WTC11 (cell line): ENCODE data around the gene ACP4. TPM values are rescaled to one million over a fixed set of nuclear protein-coding genes. Genes with fewer than 3 reads are reported as not detected.

ENCODE experiments used
- ATAC-seq: fragments of 200-7000 bp; cut with Tn5 transposase; 2 replicates; pipeline ENCODE4 v1.10.0; 2021; ENCODE audit warnings: mild to moderate bottlenecking, moderate library complexity
- CTCF ChIA-PET: fragments of 300-600 bp; sonication (Branson Sonifier 250); formaldehyde crosslinking; loops from one replicate; lab custom pipeline; 2021; ENCODE audit warnings: antibody characterized with exemption; lab: Charles Lee
- POLR2A ChIA-PET: fragments of 350-600 bp; sonication (Branson Sonifier 250); formaldehyde crosslinking; loops from one replicate; lab custom pipeline; 2021; ENCODE audit warnings: antibody characterized with exemption; lab: Charles Lee
- DNase-seq: peaks from one replicate; pipeline ENCODE4 v3.0.0; 2021; ENCODE audit warnings: low spot score
- H3K27ac Mint-ChIP-seq: 2 replicates; pipeline ENCODE4 v1.8.0; 2021; ENCODE audit warnings: mixed read lengths
- H3K27me3 Mint-ChIP-seq: 2 replicates; pipeline ENCODE4 v1.8.0; 2021; ENCODE audit warnings: low read depth, mild to moderate bottlenecking, moderate library complexity, mixed read lengths
- H3K36me3 Mint-ChIP-seq: 2 replicates; pipeline ENCODE4 v1.8.0; 2021; ENCODE audit warnings: mixed read lengths
- H3K4me1 Mint-ChIP-seq: 2 replicates; pipeline ENCODE4 v1.8.0; 2022; ENCODE audit warnings: mixed read lengths
- H3K4me3 Mint-ChIP-seq: 2 replicates; pipeline ENCODE4 v1.8.0; 2021; ENCODE audit warnings: mild to moderate bottlenecking, moderate library complexity, mixed read lengths
- H3K9me3 Mint-ChIP-seq: 2 replicates; pipeline ENCODE4 v1.8.0; 2021; ENCODE audit warnings: mixed read lengths
- CREM ChIP-seq: sonication (generic); formaldehyde crosslinking; IDR thresholded peaks from 2 replicates; pipeline ENCODE4 v1.8.1; 2022; ENCODE audit warnings: mild to moderate bottlenecking, missing genetic modification reagents, moderate library complexity
- EMX1 ChIP-seq: fragments of 250-450 bp; sonication (Bioruptor Pico); IDR thresholded peaks from 2 replicates; pipeline ENCODE4 v1.8.0; 2021; ENCODE audit warnings: mild to moderate bottlenecking
- ETV6 ChIP-seq: sonication (generic); formaldehyde crosslinking; IDR thresholded peaks from 2 replicates; pipeline ENCODE4 v1.8.1; 2022; ENCODE audit warnings: mild to moderate bottlenecking, missing genetic modification reagents
- HMGA2 ChIP-seq: fragments of 250-450 bp; sonication (Bioruptor Pico); IDR thresholded peaks from 2 replicates; pipeline ENCODE4 v1.4.0; 2021; ENCODE audit warnings: mild to moderate bottlenecking, moderate library complexity
- IRF2 ChIP-seq: sonication (generic); formaldehyde crosslinking; IDR thresholded peaks from 2 replicates; pipeline ENCODE4 v1.8.0; 2022; ENCODE audit warnings: low read depth, missing genetic modification reagents, borderline replicate concordance
- NFE2L1 ChIP-seq: sonication (generic); formaldehyde crosslinking; IDR thresholded peaks from 2 replicates; pipeline ENCODE4 v1.8.1; 2023; ENCODE audit warnings: missing genetic modification reagents
- NR2C2 ChIP-seq: sonication (generic); formaldehyde crosslinking; IDR thresholded peaks from 2 replicates; pipeline ENCODE4 v1.8.0; 2022; ENCODE audit warnings: mild to moderate bottlenecking, missing genetic modification reagents
- NR3C1 ChIP-seq: sonication (generic); formaldehyde crosslinking; conservative IDR thresholded peaks from 2 replicates; pipeline ENCODE4 v1.8.1; 2023; ENCODE audit warnings: low read depth, mild to moderate bottlenecking, missing genetic modification reagents
- OVOL2 ChIP-seq: fragments of 250-450 bp; sonication (Bioruptor Pico); IDR thresholded peaks from 2 replicates; pipeline ENCODE4 v1.9.0; 2021; ENCODE audit warnings: mild to moderate bottlenecking, borderline replicate concordance
- SMAD4 ChIP-seq: sonication (generic); formaldehyde crosslinking; IDR thresholded peaks from 2 replicates; pipeline ENCODE4 v1.8.0; 2022; ENCODE audit warnings: mild to moderate bottlenecking, missing genetic modification reagents
- SOX15 ChIP-seq: fragments of 250-450 bp; sonication (Bioruptor Pico); IDR thresholded peaks from 2 replicates; pipeline ENCODE4 v1.9.0; 2021; ENCODE audit warnings: mild to moderate bottlenecking
- SP1 ChIP-seq: sonication (generic); formaldehyde crosslinking; conservative IDR thresholded peaks from 2 replicates; pipeline ENCODE4 v1.8.1; 2022; ENCODE audit warnings: missing genetic modification reagents
- ZNF219 ChIP-seq: sonication (generic); formaldehyde crosslinking; IDR thresholded peaks from 2 replicates; pipeline ENCODE4 v1.8.0; 2023; ENCODE audit warnings: missing genetic modification reagents, mild to moderate bottlenecking, borderline replicate concordance
- ZNF232 ChIP-seq: sonication (generic); formaldehyde crosslinking; IDR thresholded peaks from 2 replicates; pipeline ENCODE4 v1.8.0; 2022; ENCODE audit warnings: mild to moderate bottlenecking, missing genetic modification reagents
- ZNF423 ChIP-seq: fragments of 250-450 bp; sonication (Bioruptor Pico); IDR thresholded peaks from 2 replicates; pipeline ENCODE4 v2.1.2; 2022; ENCODE audit warnings: mild to moderate bottlenecking, moderate library complexity
- ZNF671 ChIP-seq: fragments of 250-450 bp; sonication (Bioruptor Pico); IDR thresholded peaks from 2 replicates; pipeline ENCODE4 v1.8.0; 2021; ENCODE audit warnings: mild to moderate bottlenecking
- total RNA-seq: library from RNA; stranded (reverse); gene quantifications from 3 replicates; pipeline ENCODE4 v1.2.3, GENCODE V29; 2021
- TF ChIP-seq, protein P1 (sequence below): sonication (generic); formaldehyde crosslinking; IDR thresholded peaks from 2 replicates; pipeline ENCODE4 v1.8.0; 2022; ENCODE audit warnings: mild to moderate bottlenecking, missing genetic modification reagents
- TF ChIP-seq, protein P2 (sequence below): fragments of 250-450 bp; sonication (Bioruptor Pico); IDR thresholded peaks from 2 replicates; pipeline ENCODE4 v1.9.0; 2021; ENCODE audit warnings: mild to moderate bottlenecking
- TF ChIP-seq, protein P3 (sequence below): sonication (generic); formaldehyde crosslinking; IDR thresholded peaks from 2 replicates; pipeline ENCODE4 v1.8.1; 2023; ENCODE audit warnings: mild to moderate bottlenecking, moderate library complexity, missing genetic modification reagents
- TF ChIP-seq, protein P4 (sequence below): sonication (generic); formaldehyde crosslinking; IDR thresholded peaks from 2 replicates; pipeline ENCODE4 v1.8.1; 2023; ENCODE audit warnings: mild to moderate bottlenecking, missing genetic modification reagents, moderate library complexity
- TF ChIP-seq, protein P5 (sequence below): fragments of 200-600 bp; IDR thresholded peaks from 2 replicates; pipeline ENCODE4 v1.8.0; 2022; ENCODE audit warnings: antibody characterized with exemption
- TF ChIP-seq, protein P6 (sequence below): fragments of 250-450 bp; sonication (Bioruptor Pico); conservative IDR thresholded peaks from 2 replicates; pipeline ENCODE4 v1.9.0; 2021; ENCODE audit warnings: mild to moderate bottlenecking

ACP4 gene
- total RNA-seq, 1 experiment from 2014 or later = not detected

DNA sequence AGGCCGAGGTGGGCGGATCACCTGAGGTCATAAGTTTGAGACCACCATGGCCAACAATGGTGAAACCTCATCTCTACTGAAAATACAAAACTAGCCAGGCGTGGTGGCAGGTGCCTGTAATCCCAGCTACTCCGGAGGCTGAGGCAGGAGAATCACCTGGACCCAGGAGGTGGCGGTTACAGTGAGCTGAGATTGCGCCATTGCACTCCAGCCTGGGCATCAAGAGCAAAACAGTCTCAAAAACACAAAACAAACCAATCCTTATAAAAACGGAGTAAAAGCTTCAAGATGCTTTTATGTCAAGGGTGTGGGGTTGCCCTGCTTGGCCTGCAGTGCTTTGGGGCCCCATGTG, 7.2 kb downstream of the ACP4 start:
- no peaks in the 10 kb centered on the region for H3K9me3 Mint-ChIP-seq
- TF ChIP-seq SP1 (CRISPR knock-in tag) (no peak), OVOL2 (CRISPR knock-in tag) (no peak), ZNF232 (no peak), ZNF671 (CRISPR knock-in tag) (no peak), NR3C1 (CRISPR knock-in tag) (no peak), SOX15 (CRISPR knock-in tag) (no peak), EMX1 (CRISPR knock-in tag) (no peak), ETV6 (CRISPR knock-in tag) (no peak), NFE2L1 (CRISPR knock-in tag) (no peak), SMAD4 (no peak), ZNF219 (no peak), CREM (CRISPR knock-in tag) (no peak), IRF2 (no peak)
- TF ChIP-seq, protein P1, sequence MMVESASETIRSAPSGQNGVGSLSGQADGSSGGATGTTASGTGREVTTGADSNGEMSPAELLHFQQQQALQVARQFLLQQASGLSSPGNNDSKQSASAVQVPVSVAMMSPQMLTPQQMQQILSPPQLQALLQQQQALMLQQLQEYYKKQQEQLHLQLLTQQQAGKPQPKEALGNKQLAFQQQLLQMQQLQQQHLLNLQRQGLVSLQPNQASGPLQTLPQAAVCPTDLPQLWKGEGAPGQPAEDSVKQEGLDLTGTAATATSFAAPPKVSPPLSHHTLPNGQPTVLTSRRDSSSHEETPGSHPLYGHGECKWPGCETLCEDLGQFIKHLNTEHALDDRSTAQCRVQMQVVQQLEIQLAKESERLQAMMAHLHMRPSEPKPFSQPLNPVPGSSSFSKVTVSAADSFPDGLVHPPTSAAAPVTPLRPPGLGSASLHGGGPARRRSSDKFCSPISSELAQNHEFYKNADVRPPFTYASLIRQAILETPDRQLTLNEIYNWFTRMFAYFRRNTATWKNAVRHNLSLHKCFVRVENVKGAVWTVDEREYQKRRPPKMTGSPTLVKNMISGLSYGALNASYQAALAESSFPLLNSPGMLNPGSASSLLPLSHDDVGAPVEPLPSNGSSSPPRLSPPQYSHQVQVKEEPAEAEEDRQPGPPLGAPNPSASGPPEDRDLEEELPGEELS = no peak
- TF ChIP-seq, protein P2, sequence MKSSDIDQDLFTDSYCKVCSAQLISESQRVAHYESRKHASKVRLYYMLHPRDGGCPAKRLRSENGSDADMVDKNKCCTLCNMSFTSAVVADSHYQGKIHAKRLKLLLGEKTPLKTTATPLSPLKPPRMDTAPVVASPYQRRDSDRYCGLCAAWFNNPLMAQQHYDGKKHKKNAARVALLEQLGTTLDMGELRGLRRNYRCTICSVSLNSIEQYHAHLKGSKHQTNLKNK (CRISPR knock-in tag) = no peak
- TF ChIP-seq, protein P3, sequence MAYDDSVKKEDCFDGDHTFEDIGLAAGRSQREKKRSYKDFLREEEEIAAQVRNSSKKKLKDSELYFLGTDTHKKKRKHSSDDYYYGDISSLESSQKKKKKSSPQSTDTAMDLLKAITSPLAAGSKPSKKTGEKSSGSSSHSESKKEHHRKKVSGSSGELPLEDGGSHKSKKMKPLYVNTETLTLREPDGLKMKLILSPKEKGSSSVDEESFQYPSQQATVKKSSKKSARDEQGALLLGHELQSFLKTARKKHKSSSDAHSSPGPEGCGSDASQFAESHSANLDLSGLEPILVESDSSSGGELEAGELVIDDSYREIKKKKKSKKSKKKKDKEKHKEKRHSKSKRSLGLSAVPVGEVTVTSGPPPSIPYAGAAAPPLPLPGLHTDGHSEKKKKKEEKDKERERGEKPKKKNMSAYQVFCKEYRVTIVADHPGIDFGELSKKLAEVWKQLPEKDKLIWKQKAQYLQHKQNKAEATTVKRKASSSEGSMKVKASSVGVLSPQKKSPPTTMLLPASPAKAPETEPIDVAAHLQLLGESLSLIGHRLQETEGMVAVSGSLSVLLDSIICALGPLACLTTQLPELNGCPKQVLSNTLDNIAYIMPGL (CRISPR knock-in tag) = no peak
- TF ChIP-seq, protein P4, sequence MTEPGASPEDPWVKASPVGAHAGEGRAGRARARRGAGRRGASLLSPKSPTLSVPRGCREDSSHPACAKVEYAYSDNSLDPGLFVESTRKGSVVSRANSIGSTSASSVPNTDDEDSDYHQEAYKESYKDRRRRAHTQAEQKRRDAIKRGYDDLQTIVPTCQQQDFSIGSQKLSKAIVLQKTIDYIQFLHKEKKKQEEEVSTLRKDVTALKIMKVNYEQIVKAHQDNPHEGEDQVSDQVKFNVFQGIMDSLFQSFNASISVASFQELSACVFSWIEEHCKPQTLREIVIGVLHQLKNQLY = no peak
- TF ChIP-seq, protein P5, sequence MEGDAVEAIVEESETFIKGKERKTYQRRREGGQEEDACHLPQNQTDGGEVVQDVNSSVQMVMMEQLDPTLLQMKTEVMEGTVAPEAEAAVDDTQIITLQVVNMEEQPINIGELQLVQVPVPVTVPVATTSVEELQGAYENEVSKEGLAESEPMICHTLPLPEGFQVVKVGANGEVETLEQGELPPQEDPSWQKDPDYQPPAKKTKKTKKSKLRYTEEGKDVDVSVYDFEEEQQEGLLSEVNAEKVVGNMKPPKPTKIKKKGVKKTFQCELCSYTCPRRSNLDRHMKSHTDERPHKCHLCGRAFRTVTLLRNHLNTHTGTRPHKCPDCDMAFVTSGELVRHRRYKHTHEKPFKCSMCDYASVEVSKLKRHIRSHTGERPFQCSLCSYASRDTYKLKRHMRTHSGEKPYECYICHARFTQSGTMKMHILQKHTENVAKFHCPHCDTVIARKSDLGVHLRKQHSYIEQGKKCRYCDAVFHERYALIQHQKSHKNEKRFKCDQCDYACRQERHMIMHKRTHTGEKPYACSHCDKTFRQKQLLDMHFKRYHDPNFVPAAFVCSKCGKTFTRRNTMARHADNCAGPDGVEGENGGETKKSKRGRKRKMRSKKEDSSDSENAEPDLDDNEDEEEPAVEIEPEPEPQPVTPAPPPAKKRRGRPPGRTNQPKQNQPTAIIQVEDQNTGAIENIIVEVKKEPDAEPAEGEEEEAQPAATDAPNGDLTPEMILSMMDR = no peak
- H3K27me3 Mint-ChIP-seq = peaks cover 12% of the 10 kb centered on the region; the same call in 1 of the 2 replicates
- ChIA-PET CTCF (interaction anchor here (1.1 to 5.1 kb wide), 6 partner anchors 73 to 260 kb away, joined by 4 to 38 read pairs (median 4); no protein-coding TSS in a partner anchor), POLR2A (interaction anchor here (0.6 to 1.3 kb wide), 2 partner anchors 100 to 112 kb away, joined by 3 read pairs; no protein-coding TSS in a partner anchor)
- H3K4me1 Mint-ChIP-seq = peaks cover 27% of the 10 kb centered on the region
- no peak overlapping the region for H3K4me3 Mint-ChIP-seq
- peaks cover 41% of the 10 kb centered on the region for H3K36me3 Mint-ChIP-seq
- no peak overlapping the region for H3K27ac Mint-ChIP-seq
- DNase-seq (no peak), ATAC-seq (no peak)

DNA sequence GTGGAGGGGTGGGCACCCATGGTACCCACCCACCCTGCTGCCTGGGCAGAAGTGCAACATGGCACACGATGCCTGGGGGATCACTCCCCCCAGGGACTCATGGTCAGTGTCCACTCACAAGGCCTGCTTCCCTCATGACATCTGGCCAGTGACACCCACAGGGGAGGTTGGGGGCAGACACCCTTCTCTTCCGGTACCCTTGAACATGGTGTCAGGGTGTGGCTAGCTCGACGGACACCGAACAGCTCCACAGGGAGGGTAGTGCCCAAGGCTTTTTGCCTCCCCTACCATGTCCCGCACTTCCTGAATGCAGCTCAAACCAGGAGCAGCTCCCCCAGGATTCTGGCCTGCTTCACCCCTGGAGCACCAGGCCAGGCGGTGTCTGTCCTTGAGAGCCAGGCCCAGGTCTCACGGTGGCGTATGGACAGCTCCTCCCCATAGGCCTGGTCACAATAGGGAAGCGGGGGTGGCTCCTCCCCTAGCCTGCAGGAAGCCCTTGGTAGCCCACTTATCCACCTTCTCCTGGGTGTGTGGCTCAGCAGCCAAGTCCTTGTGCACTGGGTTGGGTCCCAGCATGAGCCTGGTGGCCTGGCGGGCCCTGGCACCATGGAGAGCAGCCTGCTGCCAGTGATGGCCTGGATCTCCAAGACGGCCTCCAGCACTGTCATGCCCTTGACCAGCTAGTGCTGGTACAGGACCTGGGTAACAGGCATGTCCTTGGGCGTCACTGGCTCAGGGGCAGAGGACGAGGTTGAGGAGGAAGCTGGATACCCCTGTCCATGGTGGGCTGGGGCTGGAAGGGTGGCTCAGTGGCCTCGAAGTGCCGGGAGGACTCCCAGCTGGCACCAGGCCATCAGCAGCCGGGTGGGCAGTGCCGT, 7.8 kb downstream of the ACP4 start:
- Mint-ChIP-seq H3K27ac (no peak overlapping the region), H3K4me3 (no peak overlapping the region), H3K36me3 (peaks cover 47% of the 10 kb centered on the region), H3K9me3 (no peaks in the 10 kb centered on the region), H3K4me1 (peaks cover 33% of the 10 kb centered on the region), H3K27me3 (peaks cover 7% of the 10 kb centered on the region; the same call in 1 of the 2 replicates)
- ChIA-PET POLR2A (interaction anchor here (0.8 to 1.3 kb wide), 2 partner anchors 112 to 542 kb away, joined by 3 read pairs; no protein-coding TSS in a partner anchor), CTCF (interaction anchor here (0.6 to 1.8 kb wide), 4 partner anchors 125 to 619 kb away, joined by 4 to 5 read pairs (median 4); partner anchors contain the start of gene SIGLEC10)
- ATAC-seq (no peak), DNase-seq (no peak)
- TF ChIP-seq NR2C2 (CRISPR knock-in tag) (no peak), HMGA2 (no peak), ZNF423 (CRISPR knock-in tag) (no peak)
- TF ChIP-seq, protein P6, sequence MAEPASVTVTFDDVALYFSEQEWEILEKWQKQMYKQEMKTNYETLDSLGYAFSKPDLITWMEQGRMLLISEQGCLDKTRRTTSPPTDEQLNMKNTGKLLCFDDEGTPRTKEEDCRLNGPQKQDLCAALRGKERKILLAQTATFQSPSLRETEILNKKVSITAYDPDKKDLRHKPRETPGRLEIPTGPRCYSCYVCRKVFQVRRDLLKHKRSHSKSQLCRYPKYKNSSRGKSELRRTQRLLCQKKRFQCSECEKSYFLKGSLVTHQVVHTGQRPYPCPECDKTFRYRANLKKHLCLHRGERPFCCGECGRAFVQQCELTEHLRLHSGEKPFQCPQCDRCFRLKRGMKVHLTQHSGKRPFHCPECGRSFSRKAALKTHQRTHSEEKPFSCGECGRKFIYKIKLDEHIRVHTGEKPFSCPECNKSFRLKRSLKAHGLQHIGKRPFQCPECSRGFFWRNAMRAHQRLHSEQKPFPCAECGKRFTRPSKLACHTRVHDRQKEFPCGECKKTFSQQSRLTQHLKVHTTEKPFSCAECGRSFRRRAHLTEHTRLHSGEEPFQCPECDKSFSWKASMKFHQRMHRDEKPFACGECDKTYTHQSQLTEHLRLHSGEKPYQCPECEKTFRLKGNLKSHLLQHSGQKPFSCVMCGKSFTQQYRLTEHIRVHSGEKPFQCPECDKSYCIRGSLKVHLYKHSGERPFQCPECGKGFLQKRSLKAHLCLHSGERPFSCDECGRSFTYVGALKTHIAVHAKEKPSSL (CRISPR knock-in tag) = no peak
- TF ChIP-seq, protein P1 = no peak
- TF ChIP-seq, all 79 proteins: peak for 0
